ENCODE results near the gene ZFPL1.

Gene ZFPL1

GRCh38 chr11:65060913-65061408 lies 23.1 kb upstream of the ZFPL1 start:
- DNase-seq, result no peak

GRCh38 chr11:65063532-65063931 lies 20.5 kb upstream of the ZFPL1 start:
- DNase-seq, result no peak

DNA sequence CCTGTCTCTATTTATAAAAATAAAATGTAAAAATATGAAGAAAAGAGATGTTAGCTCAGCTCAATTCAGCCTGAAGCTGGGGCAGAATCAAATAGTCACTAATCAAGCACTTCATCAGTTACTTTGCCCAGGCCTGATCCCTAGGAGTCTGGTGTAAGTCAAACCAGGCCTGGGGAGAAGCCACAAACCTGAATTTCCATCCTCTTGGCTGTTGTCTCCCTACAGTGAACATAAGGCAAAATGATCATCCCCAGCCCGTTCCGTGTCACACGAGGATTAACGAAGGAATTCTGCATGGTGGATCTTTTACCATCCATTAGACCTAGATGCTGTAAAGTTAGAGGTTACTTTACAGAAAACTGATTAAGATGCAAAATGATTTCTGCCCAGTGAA lies 19.2 kb upstream of the ZFPL1 start:
- DNase-seq, result no peak

DNA sequence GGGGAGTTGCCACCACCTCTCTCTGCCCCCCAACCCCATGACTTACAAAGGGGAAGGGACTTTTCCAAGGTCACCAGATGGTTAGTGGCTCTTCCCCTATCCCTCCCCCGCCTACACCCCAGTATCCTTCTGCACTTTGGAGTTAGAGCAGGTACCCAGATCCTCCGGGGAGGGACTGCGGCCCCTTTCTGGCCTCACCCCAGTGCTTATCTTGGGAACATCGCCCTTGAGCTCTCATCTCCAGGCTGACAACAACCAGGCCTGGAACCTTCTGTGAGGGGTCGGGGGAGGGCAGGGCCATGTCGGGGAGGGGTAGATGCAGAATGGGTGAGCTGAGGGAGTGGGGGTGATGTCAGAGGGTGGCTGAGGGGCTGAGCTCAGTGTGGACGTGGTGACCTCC lies 18.2 kb upstream of the ZFPL1 start:
- DNase-seq, result no peak

GRCh38 chr11:65066315-65066714 lies 17.7 kb upstream of the ZFPL1 start:
- DNase-seq, result no peak

DNA sequence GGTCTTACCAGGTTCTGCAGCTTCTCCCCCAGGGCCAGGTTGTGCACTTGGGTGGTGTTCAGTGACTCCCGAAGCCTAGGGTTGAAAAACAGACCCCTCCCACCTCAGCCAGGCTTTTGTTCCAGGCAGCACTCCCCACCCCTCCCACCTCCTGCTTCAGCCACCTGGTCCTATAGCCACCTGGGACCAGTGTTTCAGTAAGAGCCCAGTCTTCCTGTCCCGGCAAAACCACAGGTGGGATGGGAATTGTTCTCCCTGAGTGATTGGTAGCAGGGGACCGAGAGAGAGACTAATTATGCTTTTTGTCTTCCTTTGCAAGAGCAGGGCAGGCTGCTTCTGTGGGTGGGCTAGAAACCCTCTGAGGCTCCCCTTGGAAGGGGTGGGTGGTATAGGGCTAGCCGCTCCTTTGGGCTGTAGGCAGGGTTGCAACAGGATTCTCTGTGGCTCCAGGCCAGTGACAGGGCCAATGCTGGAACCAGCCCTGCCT lies 17.2 kb upstream of the ZFPL1 start:
- DNase-seq, result no peak

- DNase-seq, result no peak
Measured at GRCh38 chr11:65067446-65067845, 16.6 kb upstream of the ZFPL1 start.

DNA sequence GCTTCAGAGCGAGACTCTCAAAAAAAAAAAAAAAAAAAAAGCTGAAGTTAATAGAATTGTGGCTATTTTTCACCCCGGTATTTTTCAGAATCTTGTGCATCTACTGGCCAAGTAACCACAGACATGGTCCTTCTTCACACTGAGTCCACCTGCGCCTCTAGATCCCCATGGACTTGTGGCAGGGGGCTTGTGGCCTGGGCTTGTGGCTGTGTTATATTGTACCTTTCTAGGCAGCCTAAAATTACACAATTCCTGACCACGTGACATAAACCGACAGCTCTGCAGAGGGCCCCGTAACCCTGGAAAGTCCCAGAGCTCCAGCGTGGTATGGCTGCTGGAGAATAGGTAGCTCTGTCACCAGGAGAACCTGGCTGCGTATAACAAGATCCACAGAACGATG lies 14.8 kb upstream of the ZFPL1 start:
- DNase-seq, result no peak

DNA sequence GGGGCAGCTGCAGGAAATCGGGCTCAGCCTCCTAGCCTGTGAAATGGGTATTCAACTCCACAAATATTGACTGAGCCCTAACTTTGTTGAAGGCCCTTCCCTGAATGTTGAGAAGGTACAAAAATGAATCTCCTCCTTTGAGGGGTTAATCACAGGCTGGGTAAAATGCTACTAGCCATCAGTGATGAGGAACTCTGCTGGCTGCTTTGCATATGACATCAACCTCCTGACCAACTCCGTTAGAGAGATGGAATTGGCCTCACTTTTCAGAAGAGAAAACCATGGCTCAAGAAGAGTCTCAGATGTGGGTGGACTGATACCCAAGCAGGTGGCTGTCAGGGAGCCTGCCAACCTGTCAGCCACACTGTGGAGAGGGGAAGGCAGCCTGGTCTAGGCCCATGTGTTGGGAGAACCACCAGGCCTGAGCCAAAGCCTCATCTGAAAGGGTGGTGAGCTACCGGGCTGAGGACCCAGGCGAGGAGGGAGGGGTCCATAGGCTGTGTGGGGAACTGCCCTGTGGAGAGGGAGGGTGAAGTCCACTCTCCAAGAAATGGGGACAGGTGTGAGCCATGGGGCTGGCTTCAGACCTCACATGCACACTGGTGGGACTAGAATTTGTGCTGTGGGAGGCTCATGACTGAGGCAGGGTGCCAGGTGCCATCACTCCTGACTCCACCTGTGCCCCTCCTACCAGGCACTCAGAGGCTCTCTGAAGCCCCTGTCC lies 12.0 kb upstream of the ZFPL1 start:
- no peak for DNase-seq

- no peak for DNase-seq
Measured at GRCh38 chr11:65072631-65072966, 11.4 kb upstream of the ZFPL1 start.

DNA sequence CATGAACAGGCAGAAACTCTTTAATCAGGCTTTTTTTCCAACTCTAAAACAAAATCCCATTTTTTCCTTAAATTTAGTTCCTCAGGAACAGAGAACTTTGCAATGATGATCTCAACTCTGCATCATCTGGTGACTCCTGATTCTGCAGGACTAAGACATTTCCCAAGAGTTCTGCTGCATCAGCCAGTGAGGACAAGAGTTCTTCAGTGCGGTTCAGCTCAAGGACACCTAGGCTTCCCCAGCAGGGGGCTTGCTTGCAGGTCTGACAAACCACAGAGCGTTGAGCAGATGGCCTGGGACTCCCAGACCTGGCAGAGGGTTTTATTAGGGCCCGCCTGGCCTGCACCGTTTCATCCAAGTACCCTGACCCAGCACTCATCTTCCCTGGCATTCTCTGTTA lies 6.6 kb upstream of the ZFPL1 start:
- DNase-seq, result no peak

- DNase-seq, result peak; percentile 34
Measured at GRCh38 chr11:65078151-65078550, 5.9 kb upstream of the ZFPL1 start.

DNA sequence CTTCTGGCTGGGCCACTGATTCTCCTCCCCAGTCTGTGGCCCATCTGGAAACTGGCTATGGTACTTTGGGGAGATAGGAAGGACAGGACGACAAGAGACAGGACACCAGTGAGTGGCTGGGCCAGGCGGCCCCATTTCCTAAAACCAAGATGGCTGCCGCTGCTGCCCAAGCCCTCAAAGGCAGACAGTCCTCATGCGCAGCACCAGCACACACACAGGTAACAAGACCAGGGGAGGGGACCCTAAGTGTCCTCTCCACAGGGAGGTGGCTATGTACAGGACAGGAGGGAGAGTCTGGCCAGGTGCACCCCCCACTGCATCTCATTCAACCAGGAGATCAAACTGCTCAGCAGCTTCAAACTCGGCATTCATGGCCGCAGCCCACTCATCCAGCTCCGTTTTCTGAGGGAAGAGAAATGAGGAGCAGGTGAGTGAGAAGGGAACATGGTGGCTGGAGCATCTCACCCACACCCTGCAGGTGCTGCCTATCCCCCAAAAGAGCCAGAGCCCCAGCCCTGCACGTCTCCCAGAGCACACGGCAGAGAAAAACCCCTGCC lies 5.2 kb upstream of the ZFPL1 start:
- DNase-seq, result no peak

DNA sequence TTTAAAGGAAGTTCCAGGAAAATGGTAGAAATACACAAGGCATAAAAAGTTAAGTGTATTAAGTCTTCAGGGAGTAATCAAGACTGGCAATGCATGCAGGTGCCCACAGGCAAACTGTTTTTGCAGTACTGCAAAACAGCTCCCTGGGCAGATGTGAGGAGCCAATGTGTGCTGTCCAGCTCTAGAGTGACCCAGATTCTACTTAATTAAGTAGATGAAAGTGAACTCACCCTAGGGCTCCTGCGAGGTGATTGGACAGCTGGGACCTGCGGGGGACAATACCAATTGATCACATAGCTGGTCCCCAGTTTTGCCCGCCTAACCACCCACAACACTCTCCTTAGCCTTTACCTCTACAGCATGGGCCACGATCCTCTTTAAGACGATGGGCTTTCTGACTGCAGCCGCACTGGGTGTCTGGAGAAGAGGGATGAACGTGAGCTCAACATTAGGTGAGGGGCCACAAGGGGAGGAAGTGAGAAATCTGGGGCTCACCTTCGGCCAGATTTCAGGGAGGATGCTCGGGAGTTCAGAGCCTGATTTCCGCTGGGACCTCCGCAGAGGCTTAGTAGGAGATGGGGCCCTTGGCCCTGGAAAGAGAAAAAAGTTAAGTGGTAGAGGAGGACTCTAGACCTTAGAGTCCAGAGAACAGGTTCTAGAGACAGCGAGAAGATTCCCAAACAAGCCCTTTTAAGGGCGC lies 738 bp upstream of the ZFPL1 start:
- DNase-seq, result no peak

DNA sequence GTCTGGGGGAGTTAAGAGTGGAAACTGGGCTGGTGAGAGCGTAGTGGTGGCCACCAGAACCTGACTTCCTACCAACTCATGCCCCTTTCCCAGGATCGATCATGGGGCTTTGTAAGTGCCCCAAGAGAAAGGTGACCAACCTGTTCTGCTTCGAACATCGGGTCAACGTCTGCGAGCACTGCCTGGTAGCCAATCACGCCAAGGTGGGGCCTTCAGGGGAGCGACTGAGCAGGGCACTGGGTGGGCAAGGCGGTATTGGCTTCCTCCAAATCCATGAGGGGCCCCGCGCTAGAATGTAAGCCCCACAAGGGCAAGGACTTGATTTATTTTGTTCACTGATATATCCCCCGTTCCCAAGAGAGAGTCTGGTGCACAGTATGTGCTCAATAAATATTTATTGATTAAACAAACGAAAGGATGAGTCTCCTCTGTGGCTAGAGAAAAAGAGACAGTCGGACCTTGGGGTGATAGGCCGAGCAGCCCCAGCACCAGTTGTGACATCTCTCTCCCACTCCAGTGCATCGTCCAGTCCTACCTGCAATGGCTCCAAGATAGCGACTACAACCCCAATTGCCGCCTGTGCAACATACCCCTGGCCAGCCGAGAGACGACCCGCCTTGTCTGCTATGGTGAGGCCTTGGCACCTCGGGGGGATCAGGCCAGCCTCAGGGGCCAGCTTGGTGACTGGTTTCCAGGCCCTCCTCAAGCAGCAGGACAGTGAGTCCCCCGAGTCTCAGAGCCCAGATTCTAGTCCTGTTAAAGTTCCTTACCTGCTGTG lies 765 bp downstream of the ZFPL1 start:
- DNase-seq, result no peak

DNA sequence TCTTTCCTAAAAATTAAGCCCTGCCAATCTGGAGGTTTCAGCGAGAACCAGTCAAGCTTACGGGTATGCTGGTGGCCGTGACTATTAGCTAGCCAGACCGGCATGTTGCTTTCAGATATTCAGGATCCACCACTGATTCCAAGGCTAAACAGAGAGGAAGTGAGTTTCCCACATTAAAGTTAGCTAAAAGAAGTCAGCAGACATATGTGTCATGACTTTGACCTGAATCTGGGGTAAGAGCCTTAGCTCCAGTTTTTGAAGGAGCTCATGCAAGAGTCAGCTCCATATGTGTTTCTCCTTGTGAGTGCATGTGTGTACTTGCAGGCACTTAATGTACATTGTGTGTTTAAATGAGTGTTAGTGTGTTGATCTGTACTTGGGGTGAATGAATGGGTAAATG lies 1.4 kb downstream of the ZFPL1 start:
- DNase-seq, result no peak

- DNase-seq, result no peak
Measured at GRCh38 chr11:65086809-65087208, 2.8 kb downstream of the ZFPL1 start.

DNA sequence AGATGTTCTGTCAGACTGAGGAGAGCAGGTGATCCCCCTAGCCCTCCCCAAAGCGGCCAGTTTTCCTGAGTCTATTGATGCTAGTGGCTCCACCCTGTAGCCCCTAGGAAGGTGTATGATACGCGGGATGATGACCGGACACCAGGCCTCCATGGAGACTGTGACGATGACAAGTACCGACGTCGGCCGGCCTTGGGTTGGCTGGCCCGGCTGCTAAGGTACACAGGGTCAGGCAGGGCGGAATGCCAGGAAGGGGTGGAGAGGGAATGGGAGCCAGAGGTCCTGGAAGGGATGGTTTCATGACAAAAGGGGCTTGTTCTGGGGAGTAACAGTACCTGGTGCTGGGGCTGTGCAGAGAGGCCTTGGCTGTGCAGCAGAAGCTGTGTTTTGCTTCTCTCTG lies 3.2 kb downstream of the ZFPL1 start:
- no peak for DNase-seq

GRCh38 chr11:65087827-65088226 lies 3.8 kb downstream of the ZFPL1 start:
- no peak for DNase-seq

GRCh38 chr11:65089621-65090020 lies 5.6 kb downstream of the ZFPL1 start:
- DNase-seq, result no peak

DNA sequence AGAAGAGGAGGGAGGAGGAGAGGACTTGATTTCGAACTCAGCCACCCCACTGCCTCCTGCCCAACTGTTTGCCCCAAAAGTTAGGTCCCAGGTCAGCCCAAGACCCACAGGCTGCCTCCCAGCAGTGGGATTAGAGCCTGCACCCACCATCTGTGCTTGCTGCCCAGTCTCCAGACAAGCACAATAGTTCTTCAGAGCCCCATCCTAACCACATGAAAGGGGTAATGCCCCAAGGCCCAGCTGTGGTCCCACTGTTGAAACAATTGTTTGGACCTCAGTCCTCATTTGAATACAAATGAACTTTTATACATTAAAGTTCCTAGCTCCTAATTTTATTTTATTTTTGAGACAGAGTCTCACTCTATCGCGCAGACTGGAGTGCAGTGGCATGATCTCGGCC lies 6.6 kb downstream of the ZFPL1 start:
- DNase-seq, result no peak

- DNase-seq, result no peak
Measured at GRCh38 chr11:65095427-65095826, 11.4 kb downstream of the ZFPL1 start.

DNA sequence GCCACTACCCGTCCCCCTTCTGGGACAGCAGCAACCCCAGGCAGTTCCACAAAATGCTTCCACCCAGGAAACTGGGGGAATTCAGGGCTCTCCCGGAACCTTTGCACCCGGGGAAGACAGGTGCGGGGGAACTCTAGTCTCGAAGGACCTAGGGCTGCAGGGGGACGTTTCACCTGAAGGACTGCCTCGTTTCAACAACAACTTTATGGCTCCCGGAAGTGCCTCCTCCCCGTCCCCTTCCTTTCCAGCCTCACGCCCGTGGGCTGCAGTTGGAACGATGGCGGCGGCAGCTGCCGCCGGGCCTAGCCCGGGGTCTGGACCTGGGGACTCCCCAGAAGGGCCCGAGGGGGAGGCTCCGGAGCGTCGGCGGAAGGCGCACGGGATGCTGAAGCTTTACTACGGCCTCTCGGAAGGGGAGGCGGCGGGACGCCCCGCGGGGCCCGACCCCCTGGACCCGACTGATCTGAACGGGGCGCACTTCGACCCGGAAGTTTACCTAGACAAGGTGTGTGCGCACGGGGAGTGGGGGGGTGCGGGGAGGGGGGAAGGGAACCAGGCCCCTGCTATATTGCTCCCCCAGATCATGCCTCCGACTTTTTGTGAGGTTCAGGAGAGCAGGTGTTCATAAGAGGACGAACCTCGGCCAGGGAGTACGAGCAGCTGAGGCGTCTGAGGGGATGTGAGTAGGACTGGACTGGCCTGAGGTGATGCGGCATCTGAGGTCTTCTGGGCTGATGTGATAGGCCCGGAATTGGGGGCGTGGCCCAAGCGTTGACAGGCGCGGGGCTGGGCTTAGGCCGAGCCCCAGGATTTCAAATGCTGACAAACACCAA lies 12.2 kb downstream of the ZFPL1 start, which contains the start of gene VPS51:
TSS of gene VPS51 (plus strand) at position 241 of the 833 bp plus-strand sequence. CDS start at position 278, 37 bp downstream.
- peak; percentile 88 for DNase-seq
